Glutamatergic neuron (in vitro differentiated cells): Measurements from ENCODE around the gene VEPH1. TPM values are rescaled to one million over a fixed set of nuclear protein-coding genes. Genes with fewer than 3 reads are reported as not detected.

Experiments used
- DNase-seq: peaks from one replicate; pipeline ENCODE4 v3.0.0; 2022
- H3K27ac Mint-ChIP-seq: one replicate; pipeline ENCODE4 v1.8.0; 2020; ENCODE audit warnings: mild to moderate bottlenecking, mixed read lengths, inconsistent platforms; ENCODE audit not compliant: unreplicated experiment
- H3K27me3 Mint-ChIP-seq: one replicate; pipeline ENCODE4 v1.8.0; 2020; ENCODE audit warnings: mild to moderate bottlenecking, moderate library complexity, mixed read lengths, inconsistent platforms; ENCODE audit not compliant: unreplicated experiment
- H3K36me3 Mint-ChIP-seq: one replicate; pipeline ENCODE4 v1.8.0; 2020; ENCODE audit warnings: mild to moderate bottlenecking, mixed read lengths, inconsistent platforms; ENCODE audit not compliant: unreplicated experiment
- H3K4me1 Mint-ChIP-seq: one replicate; pipeline ENCODE4 v1.8.0; 2020; ENCODE audit warnings: mild to moderate bottlenecking, low read depth, mixed read lengths, inconsistent platforms; ENCODE audit not compliant: unreplicated experiment
- H3K4me3 Mint-ChIP-seq: one replicate; pipeline ENCODE4 v1.8.0; 2020; ENCODE audit warnings: mild to moderate bottlenecking, mixed read lengths, inconsistent platforms; ENCODE audit not compliant: unreplicated experiment
- H3K9me3 Mint-ChIP-seq: one replicate; pipeline ENCODE4 v1.8.0; 2020; ENCODE audit warnings: mild to moderate bottlenecking, moderate library complexity, mixed read lengths, inconsistent platforms; ENCODE audit not compliant: unreplicated experiment
- CTCF ChIP-seq: fragments of 200-600 bp; sonication (generic); IDR thresholded peaks from one replicate; pipeline ENCODE4 v1.5.0; 2021; ENCODE audit not compliant: partially characterized antibody, unreplicated experiment
- total RNA-seq: library from RNA; stranded (reverse); fragmentation: NEBNext Ultra II Directional; extraction: Animal tissue kit (Norgen Biotek cat#: 25700); gene quantifications from one replicate; pipeline ENCODE4 v1.2.1, GENCODE V29; 2021; ENCODE audit not compliant: unreplicated experiment

The VEPH1 gene
- total RNA-seq, 1 donor from 2014 or later, result 9.3 TPM

- Mint-ChIP-seq H3K36me3 (no peaks in the 10 kb centered on the region), H3K4me1 (no peaks in the 10 kb centered on the region), H3K27ac (no peak overlapping the region), H3K4me3 (no peak overlapping the region), H3K9me3 (no peaks in the 10 kb centered on the region), H3K27me3 (no peaks in the 10 kb centered on the region)
- TF ChIP-seq CTCF, result no peak
- DNase-seq, result no peak
Observed at GRCh38 chr3:157310329-157311052, 192.7 kb downstream of the VEPH1 start.

GRCh38 chr3:157306502-157306901, 196.7 kb downstream of the VEPH1 start:
- Mint-ChIP-seq H3K4me1 (no peaks in the 10 kb centered on the region), H3K4me3 (no peak overlapping the region), H3K27ac (no peak overlapping the region), H3K9me3 (no peaks in the 10 kb centered on the region), H3K36me3 (no peaks in the 10 kb centered on the region), H3K27me3 (no peaks in the 10 kb centered on the region)
- no peak for TF ChIP-seq CTCF
- DNase-seq, result no peak

GRCh38 chr3:157305392-157305791, 197.8 kb downstream of the VEPH1 start:
- Mint-ChIP-seq H3K27me3 (no peaks in the 10 kb centered on the region), H3K4me3 (no peak overlapping the region), H3K36me3 (no peaks in the 10 kb centered on the region), H3K4me1 (no peaks in the 10 kb centered on the region), H3K27ac (no peak overlapping the region), H3K9me3 (no peaks in the 10 kb centered on the region)
- DNase-seq, result no peak
- no peak for TF ChIP-seq CTCF

- Mint-ChIP-seq H3K4me3 (no peak overlapping the region), H3K27me3 (peaks cover 2% of the 10 kb centered on the region), H3K9me3 (no peaks in the 10 kb centered on the region), H3K27ac (no peak overlapping the region), H3K36me3 (no peaks in the 10 kb centered on the region), H3K4me1 (no peaks in the 10 kb centered on the region)
- no peak for TF ChIP-seq CTCF
- no peak for DNase-seq
Observed at GRCh38 chr3:157301755-157302154, 201.5 kb downstream of the VEPH1 start.

- Mint-ChIP-seq H3K9me3 (no peaks in the 10 kb centered on the region), H3K4me3 (no peak overlapping the region), H3K4me1 (no peaks in the 10 kb centered on the region), H3K36me3 (no peaks in the 10 kb centered on the region), H3K27ac (no peak overlapping the region), H3K27me3 (peaks cover 2% of the 10 kb centered on the region)
- TF ChIP-seq CTCF, result no peak
- no peak for DNase-seq
Observed at GRCh38 chr3:157300981-157301663, 202.1 kb downstream of the VEPH1 start.
